LNCaP clone FGC (cell line): ENCODE data around the gene NT5DC2.

Experiments
- DNase-seq: peaks from one replicate; pipeline ENCODE4 v3.0.0-alpha.2; 2011; ENCODE audit warnings: low read depth
- H3K4me3 ChIP-seq: 2 replicates; pipeline ENCODE4 v1.5.1; 2011; ENCODE audit warnings: mild to moderate bottlenecking, low read depth, low read length, control low read depth
- CTCF ChIP-seq: IDR thresholded peaks from 2 replicates; pipeline ENCODE4 v1.5.1; 2012; ENCODE audit warnings: mild to moderate bottlenecking; ENCODE audit not compliant: control insufficient read depth, insufficient read depth; ENCODE audit errors: extremely low read depth

The NT5DC2 gene

GRCh38 chr3:52479877-52480575 is 53.6 kb downstream of the NT5DC2 start:
- DNase-seq = no peak
- H3K4me3 ChIP-seq = no peak overlapping the region
- no peak for TF ChIP-seq CTCF

- no peak overlapping the region for H3K4me3 ChIP-seq
- TF ChIP-seq CTCF = no peak
- DNase-seq = no peak
Observed at GRCh38 chr3:52479037-52479876, 54.4 kb downstream of the NT5DC2 start.

GRCh38 chr3:52477796-52478095 is 55.9 kb downstream of the NT5DC2 start:
- no peak overlapping the region for H3K4me3 ChIP-seq
- no peak for DNase-seq
- no peak for TF ChIP-seq CTCF

- no peak for TF ChIP-seq CTCF
- DNase-seq = no peak
- no peak overlapping the region for H3K4me3 ChIP-seq
Observed at GRCh38 chr3:52477076-52477795, 56.4 kb downstream of the NT5DC2 start.
